Ishikawa (cell line): Measurements from ENCODE around the gene LRRC8D.

ENCODE experiments used
- CEBPB ChIP-seq: IDR thresholded peaks from 2 replicates; pipeline ENCODE4 v1.6.1; 2012
- CREB1 ChIP-seq: IDR thresholded peaks from 2 replicates; pipeline ENCODE4 v1.6.1; 2012; ENCODE audit warnings: low read depth
- EGR1 ChIP-seq: IDR thresholded peaks from 2 replicates; pipeline ENCODE4 v1.6.1; 2012
- EP300 ChIP-seq: IDR thresholded peaks from 2 replicates; pipeline ENCODE4 v1.6.1; 2012; ENCODE audit warnings: borderline replicate concordance
- FOXM1 ChIP-seq: IDR thresholded peaks from 2 replicates; pipeline ENCODE4 v1.6.1; 2012; ENCODE audit warnings: low read depth, borderline replicate concordance
- MAX ChIP-seq: IDR thresholded peaks from 2 replicates; pipeline ENCODE4 v1.6.1; 2012
- NFIC ChIP-seq: IDR thresholded peaks from 2 replicates; pipeline ENCODE4 v1.6.1; 2012
- RAD21 ChIP-seq: IDR thresholded peaks from 2 replicates; pipeline ENCODE4 v1.6.1; 2012; ENCODE audit warnings: low read depth
- REST ChIP-seq: IDR thresholded peaks from 2 replicates; pipeline ENCODE4 v1.6.1; 2012; ENCODE audit warnings: low read depth, mild to moderate bottlenecking
- TAF1 ChIP-seq: IDR thresholded peaks from 2 replicates; pipeline ENCODE4 v1.6.1; 2012; ENCODE audit warnings: low read depth, mild to moderate bottlenecking
- TCF12 ChIP-seq: IDR thresholded peaks from 2 replicates; pipeline ENCODE4 v1.6.1; 2012; ENCODE audit warnings: low read depth
- TEAD4 ChIP-seq: IDR thresholded peaks from 2 replicates; pipeline ENCODE4 v1.6.1; 2012
- USF1 ChIP-seq: IDR thresholded peaks from 2 replicates; pipeline ENCODE4 v1.6.1; 2012
- YY1 ChIP-seq: IDR thresholded peaks from 2 replicates; pipeline ENCODE4 v1.6.1; 2012; ENCODE audit warnings: low read depth
- ZBTB7A ChIP-seq: IDR thresholded peaks from 2 replicates; pipeline ENCODE4 v1.6.1; 2012; ENCODE audit warnings: low read depth

LRRC8D gene

GRCh38 chr1:89903550-89903949 lies 82.7 kb downstream of the LRRC8D start:
- TF ChIP-seq YY1 (no peak), CEBPB (no peak), RAD21 (no peak), TCF12 (no peak), CREB1 (no peak), EGR1 (no peak)

GRCh38 chr1:89904219-89904980 lies 83.6 kb downstream of the LRRC8D start:
- no peak for TF ChIP-seq RAD21
- no peak for TF ChIP-seq YY1
- no peak for TF ChIP-seq FOXM1
- no peak for TF ChIP-seq TCF12
- TF ChIP-seq CEBPB: no peak
- TF ChIP-seq NFIC: no peak
- TF ChIP-seq EGR1: no peak
- no peak for TF ChIP-seq TAF1
- TF ChIP-seq MAX: no peak
- TF ChIP-seq ZBTB7A: no peak
- no peak for TF ChIP-seq REST
- no peak for TF ChIP-seq TEAD4
- TF ChIP-seq CREB1: no peak
- TF ChIP-seq USF1: no peak

- TF ChIP-seq CREB1: no peak
- no peak for TF ChIP-seq ZBTB7A
- no peak for TF ChIP-seq NFIC
- TF ChIP-seq USF1: no peak
These were observed 84.7 kb downstream of the LRRC8D start for GRCh38 chr1:89905395-89906058.

GRCh38 chr1:89906088-89906487 lies 85.3 kb downstream of the LRRC8D start:
- TF ChIP-seq FOXM1 (no peak), EP300 (no peak), CREB1 (no peak), MAX (no peak), EGR1 (no peak)

- TF ChIP-seq USF1 (no peak), YY1 (no peak), FOXM1 (no peak), TCF12 (no peak), EP300 (no peak), ZBTB7A (no peak), EGR1 (no peak), CEBPB (no peak), CREB1 (no peak), MAX (no peak), REST (no peak)
These were observed 86.9 kb downstream of the LRRC8D start for GRCh38 chr1:89907727-89908212.

- TF ChIP-seq USF1 (no peak), YY1 (no peak), TCF12 (no peak), REST (no peak), RAD21 (no peak), ZBTB7A (no peak), EGR1 (no peak), CEBPB (no peak), EP300 (no peak), FOXM1 (no peak), CREB1 (no peak), TEAD4 (no peak), TAF1 (no peak), NFIC (no peak), MAX (no peak)
These were observed 87.4 kb downstream of the LRRC8D start for GRCh38 chr1:89908273-89908671.
